Measurements from ENCODE around the gene KLHL22.

Gene KLHL22

DNA sequence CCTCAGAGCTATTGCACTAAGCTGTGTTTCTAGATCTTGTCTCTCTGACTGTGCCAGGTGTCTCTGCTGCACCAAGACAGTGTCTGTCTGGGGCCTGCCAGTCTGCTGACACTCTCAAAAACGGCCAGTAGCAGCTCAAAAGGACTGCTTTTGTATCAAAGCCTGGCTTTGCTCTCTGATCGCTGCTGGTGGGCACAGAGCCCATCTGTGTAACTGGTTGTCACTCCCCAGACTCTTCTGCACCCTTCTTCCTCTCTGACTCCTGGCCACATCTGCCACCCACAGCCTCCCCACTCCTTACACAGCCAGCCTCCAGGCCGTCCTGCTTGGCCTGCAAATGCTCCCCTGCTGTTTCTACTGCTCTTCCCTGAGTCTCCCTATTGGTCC is 38.3 kb upstream of the KLHL22 start:
- TF ChIP-seq, protein P1, sequence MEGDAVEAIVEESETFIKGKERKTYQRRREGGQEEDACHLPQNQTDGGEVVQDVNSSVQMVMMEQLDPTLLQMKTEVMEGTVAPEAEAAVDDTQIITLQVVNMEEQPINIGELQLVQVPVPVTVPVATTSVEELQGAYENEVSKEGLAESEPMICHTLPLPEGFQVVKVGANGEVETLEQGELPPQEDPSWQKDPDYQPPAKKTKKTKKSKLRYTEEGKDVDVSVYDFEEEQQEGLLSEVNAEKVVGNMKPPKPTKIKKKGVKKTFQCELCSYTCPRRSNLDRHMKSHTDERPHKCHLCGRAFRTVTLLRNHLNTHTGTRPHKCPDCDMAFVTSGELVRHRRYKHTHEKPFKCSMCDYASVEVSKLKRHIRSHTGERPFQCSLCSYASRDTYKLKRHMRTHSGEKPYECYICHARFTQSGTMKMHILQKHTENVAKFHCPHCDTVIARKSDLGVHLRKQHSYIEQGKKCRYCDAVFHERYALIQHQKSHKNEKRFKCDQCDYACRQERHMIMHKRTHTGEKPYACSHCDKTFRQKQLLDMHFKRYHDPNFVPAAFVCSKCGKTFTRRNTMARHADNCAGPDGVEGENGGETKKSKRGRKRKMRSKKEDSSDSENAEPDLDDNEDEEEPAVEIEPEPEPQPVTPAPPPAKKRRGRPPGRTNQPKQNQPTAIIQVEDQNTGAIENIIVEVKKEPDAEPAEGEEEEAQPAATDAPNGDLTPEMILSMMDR (IDR thresholded peaks at IDR 0.05; ENCODE audit: low read depth, low read length, poor library complexity, severe bottlenecking), result no peak
- TF ChIP-seq EZH2phosphoT487 (IDR thresholded peaks at IDR 0.05; ENCODE audit: borderline replicate concordance, low read length), result no peak
- Histone ChIP-seq H3K79me2 (ENCODE audit: control insufficient read depth, low read length) (peaks cover 90% of the 10 kb centered on the region), H3K9me3 (ENCODE audit: control insufficient read depth, insufficient read depth, low read length) (no peaks in the 10 kb centered on the region), H3K4me2 (ENCODE audit: low read length) (no peak overlapping the region), H3K27ac (ENCODE audit: low read depth, low read length) (no peak overlapping the region), H3F3A (ENCODE audit: control insufficient read depth, insufficient read depth) (no peaks in the 10 kb centered on the region), H3K4me1 (ENCODE audit: control insufficient read depth, low read length) (no peaks in the 10 kb centered on the region), H3K36me3 (ENCODE audit: control insufficient read depth, low read length) (peaks cover 62% of the 10 kb centered on the region), H4K20me1 (ENCODE audit: control insufficient read depth, insufficient read depth, low read depth, low read length) (0 out of 2 replicates have a peak, but pooled peaks cover 9% of the 10 kb centered on the region), H3K9me2 (replicated peaks; ENCODE audit: control insufficient read depth, low read length) (no peaks in the 10 kb centered on the region), H3K27me3 (ENCODE audit: control insufficient read depth, low read length) (no peaks in the 10 kb centered on the region), H3K4me3 (ENCODE audit: low read length) (no peak overlapping the region)

DNA sequence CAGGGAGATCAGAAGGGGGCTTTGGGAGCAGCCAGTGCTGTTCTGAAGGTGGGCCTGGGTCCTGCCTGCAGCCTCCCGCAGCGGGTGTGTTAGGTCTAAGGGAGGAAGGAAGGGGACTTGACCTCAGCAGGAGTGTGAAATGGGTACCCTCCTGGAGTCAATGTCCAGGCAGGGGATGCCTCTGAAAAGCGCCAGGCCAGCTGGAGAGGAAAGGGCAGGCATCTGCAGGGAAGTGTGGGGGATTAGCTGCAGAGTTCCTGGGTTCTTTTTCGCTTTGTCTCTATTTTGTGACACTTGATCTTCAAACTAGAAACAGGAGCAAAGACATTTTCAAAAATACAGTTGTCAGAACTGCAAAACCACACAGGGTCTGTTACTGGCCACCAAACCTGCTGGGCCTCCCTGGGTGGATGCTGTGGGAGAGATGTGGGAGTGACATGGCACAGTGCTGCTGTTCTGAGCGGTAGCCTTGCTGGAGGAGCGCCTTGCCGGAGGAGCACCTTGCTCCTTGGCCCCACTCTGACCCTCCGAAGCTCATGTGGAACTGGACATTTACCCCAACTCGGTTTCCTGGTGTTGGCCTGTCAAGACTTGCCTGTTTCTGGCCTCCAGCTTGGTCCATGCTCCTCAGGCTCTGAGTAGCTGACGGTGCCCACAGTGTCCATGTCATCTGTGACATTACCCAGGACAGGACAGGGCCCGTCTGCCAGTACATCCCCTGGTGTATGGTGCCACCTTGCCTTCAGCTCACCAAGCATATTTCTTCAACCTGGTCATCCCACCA is 37.7 kb upstream of the KLHL22 start:
- peaks cover 94% of the 10 kb centered on the region for H3K79me2 ChIP-seq (ENCODE audit: control insufficient read depth, low read length)
- no peaks in the 10 kb centered on the region for H3F3A ChIP-seq (ENCODE audit: control insufficient read depth, insufficient read depth)
- no peaks in the 10 kb centered on the region for H3K9me2 ChIP-seq (replicated peaks; ENCODE audit: control insufficient read depth, low read length)
- no peak overlapping the region for H3K4me3 ChIP-seq (ENCODE audit: low read length)
- TF ChIP-seq EZH2phosphoT487 (IDR thresholded peaks at IDR 0.05; ENCODE audit: borderline replicate concordance, low read length), result no peak
- TF ChIP-seq, protein P1 (IDR thresholded peaks at IDR 0.05; ENCODE audit: low read depth, low read length, poor library complexity, severe bottlenecking), result no peak
- no peaks in the 10 kb centered on the region for H3K4me1 ChIP-seq (ENCODE audit: control insufficient read depth, low read length)
- no peaks in the 10 kb centered on the region for H3K27me3 ChIP-seq (ENCODE audit: control insufficient read depth, low read length)
- H3K9me3 ChIP-seq (ENCODE audit: control insufficient read depth, insufficient read depth, low read length), result no peaks in the 10 kb centered on the region
- H3K27ac ChIP-seq (ENCODE audit: low read depth, low read length), result no peak overlapping the region
- no peak overlapping the region for H3K4me2 ChIP-seq (ENCODE audit: low read length)
- peaks cover 62% of the 10 kb centered on the region for H3K36me3 ChIP-seq (ENCODE audit: control insufficient read depth, low read length)
- 0 out of 2 replicates have a peak, but pooled peaks cover 9% of the 10 kb centered on the region for H4K20me1 ChIP-seq (ENCODE audit: control insufficient read depth, insufficient read depth, low read depth, low read length)

DNA sequence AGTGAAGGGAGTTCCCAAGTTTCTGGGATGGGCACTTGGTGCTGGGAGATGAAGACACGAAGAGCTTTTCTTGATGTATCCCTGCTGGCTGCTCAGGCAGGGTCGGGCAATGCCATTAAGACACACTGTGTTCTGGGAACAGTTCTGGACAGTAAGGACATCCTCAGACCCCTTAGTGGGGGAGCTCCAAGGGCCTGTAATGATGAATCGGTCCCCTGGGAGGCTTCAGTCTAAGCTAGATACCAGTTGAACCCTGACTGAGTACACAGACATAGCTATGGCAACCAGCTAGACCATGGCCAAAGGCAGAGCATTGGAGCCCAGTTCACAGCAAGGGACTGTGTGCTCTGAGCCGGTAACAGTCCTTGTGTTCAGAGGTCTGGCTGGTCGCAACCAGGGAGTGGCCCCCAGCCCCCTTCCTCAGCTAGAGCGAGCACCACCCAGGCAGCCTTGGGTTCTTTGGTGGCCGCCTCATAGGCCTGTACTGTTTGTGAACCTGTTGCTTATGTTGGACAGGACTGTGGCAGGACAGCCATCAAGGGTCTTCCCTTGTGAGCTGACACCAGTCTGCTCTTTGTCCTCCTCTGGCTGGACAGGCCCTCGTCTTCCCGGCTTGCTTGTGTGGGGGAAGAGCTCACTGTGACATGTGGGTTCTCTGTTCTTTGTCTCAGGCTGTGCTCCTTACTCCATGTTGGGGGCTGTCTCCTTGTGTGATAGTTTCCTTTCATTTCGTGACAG is 36.8 kb upstream of the KLHL22 start:
- TF ChIP-seq, protein P1 (IDR thresholded peaks at IDR 0.05; ENCODE audit: low read depth, low read length, poor library complexity, severe bottlenecking), result no peak
- no peak for TF ChIP-seq EZH2phosphoT487 (IDR thresholded peaks at IDR 0.05; ENCODE audit: borderline replicate concordance, low read length)
- H3K4me3 ChIP-seq (ENCODE audit: low read length), result no peak overlapping the region
- H3K9me2 ChIP-seq (replicated peaks; ENCODE audit: control insufficient read depth, low read length), result no peaks in the 10 kb centered on the region
- H3K79me2 ChIP-seq (ENCODE audit: control insufficient read depth, low read length), result peaks cover 93% of the 10 kb centered on the region
- no peak overlapping the region for H3K27ac ChIP-seq (ENCODE audit: low read depth, low read length)
- H3K9me3 ChIP-seq (ENCODE audit: control insufficient read depth, insufficient read depth, low read length), result no peaks in the 10 kb centered on the region
- H4K20me1 ChIP-seq (ENCODE audit: control insufficient read depth, insufficient read depth, low read depth, low read length), result 0 out of 2 replicates have a peak, but pooled peaks cover 9% of the 10 kb centered on the region
- no peaks in the 10 kb centered on the region for H3K4me1 ChIP-seq (ENCODE audit: control insufficient read depth, low read length)
- H3K27me3 ChIP-seq (ENCODE audit: control insufficient read depth, low read length), result no peaks in the 10 kb centered on the region
- H3F3A ChIP-seq (ENCODE audit: control insufficient read depth, insufficient read depth), result no peaks in the 10 kb centered on the region
- no peak overlapping the region for H3K4me2 ChIP-seq (ENCODE audit: low read length)
- H3K36me3 ChIP-seq (ENCODE audit: control insufficient read depth, low read length), result peaks cover 59% of the 10 kb centered on the region

Data from DOHH2 (cell line).